ENCODE results near the gene DIP2A. TPM values are rescaled to one million over a fixed set of nuclear protein-coding genes. Genes with fewer than 3 reads are reported as not detected.

The DIP2A gene
- total RNA-seq, 2 experiments from 2014 or later: 61.2 to 66.1 TPM

DNA sequence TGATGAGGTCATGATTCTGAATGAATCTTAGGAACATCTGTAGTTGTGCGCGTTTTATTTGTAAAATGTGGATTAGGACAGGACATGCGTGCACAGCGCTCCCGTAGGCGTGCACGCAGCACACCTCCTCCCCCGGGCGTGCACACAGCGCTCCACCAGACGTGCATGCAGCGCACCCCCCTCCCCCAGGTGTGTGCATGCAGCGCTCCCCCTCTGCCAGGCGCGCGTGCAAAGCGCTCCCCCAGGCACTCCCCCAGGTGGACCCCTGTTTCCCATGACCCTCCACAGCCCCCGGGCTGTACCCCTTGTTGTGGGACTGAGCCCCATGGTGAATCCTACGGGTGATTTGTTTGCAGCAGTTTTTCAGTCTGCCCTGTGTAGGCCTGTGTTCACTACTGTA, 84.6 kb downstream of the DIP2A start:
- H3K9me3 Mint-ChIP-seq: peaks cover under 1% of the 10 kb centered on the region
- Histone ChIP-seq H3K27ac (ENCODE audit: low read depth in 1 of 2, low read length in 2 of 2) (no peak overlapping the region), H3K9me3 (ENCODE audit: control insufficient read depth in 1 of 2, insufficient read depth in 1 of 2, low read length in 2 of 2) (no peaks in the 10 kb centered on the region), H3K4me1 (ENCODE audit: insufficient read depth, low read length) (peaks cover 19% of the 10 kb centered on the region), H3K27me3 (ENCODE audit: control insufficient read depth in 1 of 2, insufficient read depth in 2 of 2, low read length in 2 of 2) (no peaks in the 10 kb centered on the region), H3K36me3 (ENCODE audit: insufficient read depth, low read length) (peaks cover 71% of the 10 kb centered on the region), H3K4me3 (ENCODE audit: low read length) (no peak overlapping the region)
- ChIA-PET CTCF (interaction anchor here (1.7 kb wide), 1 partner anchor 97 kb away, joined by 3 read pairs; no protein-coding TSS in a partner anchor), POLR2A (interaction anchor here (1.8 to 2.5 kb wide), 2 partner anchors 9 to 92 kb away, joined by 5 to 9 read pairs; partner anchors contain the start of gene PRMT2)
- TF ChIP-seq, protein P1, sequence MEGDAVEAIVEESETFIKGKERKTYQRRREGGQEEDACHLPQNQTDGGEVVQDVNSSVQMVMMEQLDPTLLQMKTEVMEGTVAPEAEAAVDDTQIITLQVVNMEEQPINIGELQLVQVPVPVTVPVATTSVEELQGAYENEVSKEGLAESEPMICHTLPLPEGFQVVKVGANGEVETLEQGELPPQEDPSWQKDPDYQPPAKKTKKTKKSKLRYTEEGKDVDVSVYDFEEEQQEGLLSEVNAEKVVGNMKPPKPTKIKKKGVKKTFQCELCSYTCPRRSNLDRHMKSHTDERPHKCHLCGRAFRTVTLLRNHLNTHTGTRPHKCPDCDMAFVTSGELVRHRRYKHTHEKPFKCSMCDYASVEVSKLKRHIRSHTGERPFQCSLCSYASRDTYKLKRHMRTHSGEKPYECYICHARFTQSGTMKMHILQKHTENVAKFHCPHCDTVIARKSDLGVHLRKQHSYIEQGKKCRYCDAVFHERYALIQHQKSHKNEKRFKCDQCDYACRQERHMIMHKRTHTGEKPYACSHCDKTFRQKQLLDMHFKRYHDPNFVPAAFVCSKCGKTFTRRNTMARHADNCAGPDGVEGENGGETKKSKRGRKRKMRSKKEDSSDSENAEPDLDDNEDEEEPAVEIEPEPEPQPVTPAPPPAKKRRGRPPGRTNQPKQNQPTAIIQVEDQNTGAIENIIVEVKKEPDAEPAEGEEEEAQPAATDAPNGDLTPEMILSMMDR (IDR thresholded peaks at IDR 0.05): no peak
- peak overlapping the region; percentile 82 for H3K27ac Mint-ChIP-seq
- DNase-seq: peak in 1 of 14 experiments; percentile 4
- H3K27me3 Mint-ChIP-seq: no peaks in the 10 kb centered on the region
- intact Hi-C loops (cut with DNase I, micrococcal nuclease): no loop called here
- peaks cover 56% of the 10 kb centered on the region for H3K4me1 Mint-ChIP-seq (ENCODE audit: low read depth)
- ATAC-seq (ENCODE audit: poor library complexity): no peak
- peaks cover 96% of the 10 kb centered on the region for H3K36me3 Mint-ChIP-seq (ENCODE audit: low read depth)
- no peak overlapping the region for H3K4me3 Mint-ChIP-seq

DNA sequence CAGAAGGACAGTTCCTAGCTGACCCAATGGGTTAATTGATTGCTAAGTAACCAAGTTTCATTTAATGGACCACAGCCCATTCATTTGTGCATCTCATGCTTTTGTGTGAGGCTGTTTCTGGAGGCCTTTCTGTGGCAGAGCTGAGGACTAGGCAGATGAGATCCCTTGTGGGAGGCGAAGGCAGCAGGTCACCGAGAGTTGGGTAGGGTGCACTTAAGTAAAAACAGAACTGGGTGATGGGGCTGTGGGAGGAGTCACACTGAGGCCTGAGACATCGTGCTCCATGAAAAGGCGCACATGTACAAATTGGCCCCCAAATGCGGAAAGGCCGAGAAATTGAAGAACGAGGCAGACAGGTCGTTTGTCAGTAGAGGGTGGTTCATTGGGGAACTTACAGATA, 85.3 kb downstream of the DIP2A start:
- DNase-seq (peak in 1 of 14 experiments; percentile 6), ATAC-seq (ENCODE audit: poor library complexity) (no peak)
- Mint-ChIP-seq H3K27me3 (no peaks in the 10 kb centered on the region), H3K4me1 (ENCODE audit: low read depth) (peaks cover 63% of the 10 kb centered on the region), H3K27ac (peak overlapping the region; percentile 82), H3K4me3 (peak overlapping the region; percentile 17), H3K36me3 (ENCODE audit: low read depth) (peaks cover 95% of the 10 kb centered on the region), H3K9me3 (peaks cover 2% of the 10 kb centered on the region)
- CTCF ChIA-PET: no interaction called here
- Histone ChIP-seq H3K9me3 (ENCODE audit: control insufficient read depth in 1 of 2, insufficient read depth in 1 of 2, low read length in 2 of 2) (no peaks in the 10 kb centered on the region), H3K27me3 (ENCODE audit: control insufficient read depth in 1 of 2, insufficient read depth in 2 of 2, low read length in 2 of 2) (no peaks in the 10 kb centered on the region), H3K4me3 (ENCODE audit: low read length) (no peak overlapping the region), H3K4me1 (ENCODE audit: insufficient read depth, low read length) (peaks cover 23% of the 10 kb centered on the region), H3K27ac (ENCODE audit: low read depth in 1 of 2, low read length in 2 of 2) (peak overlapping the region in 1 of 2 donors; percentile 6), H3K36me3 (ENCODE audit: insufficient read depth, low read length) (peaks cover 70% of the 10 kb centered on the region)
- intact Hi-C loops (cut with DNase I, micrococcal nuclease): no loop called here
- POLR2A ChIA-PET: interaction anchor here (2.5 kb wide), 1 partner anchor 8 kb away, joined by 9 read pairs; no protein-coding TSS in a partner anchor
- TF ChIP-seq, protein P1 (IDR thresholded peaks at IDR 0.05): no peak

DNA sequence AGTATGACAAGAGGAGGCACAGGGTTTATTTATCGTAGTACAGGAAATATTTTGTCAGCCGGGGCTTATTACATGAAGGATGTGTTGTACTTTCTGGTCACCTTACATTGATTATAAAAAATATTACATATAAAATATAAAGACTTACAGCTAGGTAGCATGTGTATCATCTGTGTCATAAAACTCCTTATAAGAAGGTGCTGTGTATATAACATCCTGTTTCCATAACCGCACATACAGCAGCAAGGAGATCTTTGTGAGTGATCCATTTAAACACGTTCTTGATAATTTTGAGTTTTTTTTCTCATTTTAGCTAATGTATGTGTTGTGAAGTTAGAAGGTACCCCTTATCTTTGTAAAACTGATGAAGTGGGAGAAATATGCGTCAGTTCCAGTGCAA, 86.1 kb downstream of the DIP2A start:
- H3K4me1 ChIP-seq (ENCODE audit: insufficient read depth, low read length): peaks cover 27% of the 10 kb centered on the region
- ATAC-seq (ENCODE audit: poor library complexity): peak; percentile 75
- peak overlapping the region; percentile 82 for H3K27ac Mint-ChIP-seq

More for the DNA sequence above, 86.1 kb downstream of the DIP2A start:
- CTCF ChIA-PET: no interaction called here
- Histone ChIP-seq H3K9me3 (ENCODE audit: control insufficient read depth in 1 of 2, insufficient read depth in 1 of 2, low read length in 2 of 2) (no peaks in the 10 kb centered on the region), H3K4me3 (ENCODE audit: low read length) (no peak overlapping the region), H3K27me3 (ENCODE audit: control insufficient read depth in 1 of 2, insufficient read depth in 2 of 2, low read length in 2 of 2) (no peaks in the 10 kb centered on the region), H3K27ac (ENCODE audit: low read depth in 1 of 2, low read length in 2 of 2) (peak overlapping the region in 1 of 2 donors; percentile 6), H3K36me3 (ENCODE audit: insufficient read depth, low read length) (peaks cover 61% of the 10 kb centered on the region)
- Mint-ChIP-seq H3K4me1 (ENCODE audit: low read depth) (peaks cover 63% of the 10 kb centered on the region), H3K27me3 (no peaks in the 10 kb centered on the region), H3K4me3 (peak overlapping the region; percentile 59), H3K9me3 (peaks cover 2% of the 10 kb centered on the region), H3K36me3 (ENCODE audit: low read depth) (peaks cover 86% of the 10 kb centered on the region)
- intact Hi-C loops (cut with DNase I, micrococcal nuclease): no loop called here
- DNase-seq: no peak
- TF ChIP-seq, protein P1 (IDR thresholded peaks at IDR 0.05): no peak
- POLR2A ChIA-PET: interaction anchor here (0.8 kb wide), 1 partner anchor 88 kb away, joined by 3 read pairs; no protein-coding TSS in a partner anchor
